Fibroblast of lung (primary cell): ENCODE data around the gene UVRAG. TPM values are rescaled to one million over a fixed set of nuclear protein-coding genes. Genes with fewer than 3 reads are reported as not detected.

Source experiments
- DNase-seq, 2 donors: peaks; one replicate each; pipeline versions ENCODE4 v3.0.0 to v3.0.0-alpha.2; 2010; ENCODE audit warnings: low read depth in 2 of 2
- H2AFZ ChIP-seq: 2 replicates; pipeline ENCODE4 v1.5.1; 2012; ENCODE audit warnings: low read length, control low read depth, inconsistent platforms
- H3K27ac ChIP-seq: 2 replicates; pipeline ENCODE4 v1.5.1; 2011; ENCODE audit warnings: low read length, control low read depth; ENCODE audit not compliant: insufficient read depth
- H3K27me3 ChIP-seq: 2 replicates; pipeline ENCODE4 v1.5.1; 2011; ENCODE audit warnings: mild to moderate bottlenecking, low read length; ENCODE audit not compliant: control insufficient read depth, insufficient read depth
- H3K36me3 ChIP-seq: 2 replicates; pipeline ENCODE4 v1.5.1; 2011; ENCODE audit warnings: low read length; ENCODE audit not compliant: control insufficient read depth, insufficient read depth
- H3K4me1 ChIP-seq: 2 replicates; pipeline ENCODE4 v1.5.1; 2011; ENCODE audit warnings: low read length; ENCODE audit not compliant: control insufficient read depth, insufficient read depth; ENCODE audit errors: extremely low read depth
- H3K4me2 ChIP-seq: 2 replicates; pipeline ENCODE4 v1.5.1; 2011; ENCODE audit warnings: low read length, control low read depth; ENCODE audit not compliant: insufficient read depth; ENCODE audit errors: extremely low read depth
- H3K4me3 ChIP-seq, 4 experiments: fragments of 200-600 bp in 1 of 4; sonication (generic) in 1 of 4; replicated peaks in 1 of 4; 2 replicates each; pipeline ENCODE4 v1.5.1; 2011 to 2016; ENCODE audit warnings: low read length in 4 of 4, low read depth in 3 of 4, mild to moderate bottlenecking in 3 of 4, control low read depth in 2 of 4, inconsistent platforms in 1 of 4, mixed read lengths in 1 of 4; ENCODE audit not compliant: insufficient read depth in 1 of 4; ENCODE audit errors: control extremely low read depth in 1 of 4
- H3K79me2 ChIP-seq: 2 replicates; pipeline ENCODE4 v1.5.1; 2012; ENCODE audit warnings: mild to moderate bottlenecking, low read length, inconsistent platforms; ENCODE audit not compliant: control insufficient read depth, insufficient read depth
- H3K9ac ChIP-seq: 2 replicates; pipeline ENCODE4 v1.5.1; 2011; ENCODE audit warnings: mild to moderate bottlenecking, low read length, control low read depth; ENCODE audit not compliant: insufficient read depth
- H3K9me3 ChIP-seq: 2 replicates; pipeline ENCODE4 v1.5.1; 2012; ENCODE audit warnings: low read depth, low read length; ENCODE audit not compliant: control insufficient read depth, insufficient read depth
- H4K20me1 ChIP-seq: 2 replicates; pipeline ENCODE4 v1.5.1; 2011; ENCODE audit warnings: low read length; ENCODE audit not compliant: control insufficient read depth, insufficient read depth; ENCODE audit errors: extremely low read depth
- EZH2 ChIP-seq: IDR thresholded peaks from 2 replicates; pipeline ENCODE4 v1.5.1; 2012; ENCODE audit warnings: low read length, control low read depth, mild to moderate bottlenecking; ENCODE audit errors: missing control alignments
- polyA plus RNA-seq, 2 donors: library from polyadenylated mRNA; depleted of rRNA in 1 of 2; stranded (reverse) in 1 of 2; unstranded in 1 of 2; fragments of >200 nt; gene quantifications; 2 replicates each; pipeline ENCODE4 v1.2.1, GENCODE V29; 2011 to 2012; ENCODE audit warnings: missing spikeins in 1 of 2
- total RNA-seq: library from RNA; depleted of rRNA; stranded (reverse); fragments of >200 nt; gene quantifications from 2 replicates; pipeline ENCODE4 v1.2.1, GENCODE V29; 2014
- TF ChIP-seq, protein P1 (sequence below), 2 donors: IDR thresholded peaks in 1 of 2; conservative IDR thresholded peaks in 1 of 2; 1 replicate in 1 of 2; 2 replicates in 1 of 2; pipeline ENCODE4 v1.5.1; 2011 to 2012; ENCODE audit warnings: low read length in 2 of 2, control low read depth in 1 of 2, inconsistent platforms in 1 of 2, low read depth in 1 of 2, mild to moderate bottlenecking in 1 of 2

UVRAG gene
- total and polyA plus RNA-seq, 2 donors (not counting 1 experiment from before 2014, with no cell fraction given): 15.8 to 22.1 TPM

DNA sequence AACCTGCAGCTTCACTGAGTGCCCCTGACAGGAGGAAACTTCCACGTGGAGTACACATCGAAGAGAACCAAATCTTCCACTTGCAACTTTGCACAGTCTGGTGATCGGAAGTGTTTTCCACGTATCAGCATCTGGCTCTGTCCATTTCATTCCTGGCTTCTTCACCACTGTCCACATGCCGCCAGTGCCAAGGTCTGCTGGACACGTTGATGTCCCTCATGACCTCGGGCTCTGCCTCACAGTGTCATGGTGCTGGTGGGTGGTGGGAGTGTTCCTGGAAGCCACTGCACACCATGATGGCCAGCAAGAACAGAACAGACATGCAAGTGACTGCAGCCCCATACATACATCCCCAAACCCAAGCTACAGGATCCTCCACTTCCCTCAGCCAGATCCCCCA is 342.9 kb downstream of the UVRAG start:
- TF ChIP-seq, protein P1, sequence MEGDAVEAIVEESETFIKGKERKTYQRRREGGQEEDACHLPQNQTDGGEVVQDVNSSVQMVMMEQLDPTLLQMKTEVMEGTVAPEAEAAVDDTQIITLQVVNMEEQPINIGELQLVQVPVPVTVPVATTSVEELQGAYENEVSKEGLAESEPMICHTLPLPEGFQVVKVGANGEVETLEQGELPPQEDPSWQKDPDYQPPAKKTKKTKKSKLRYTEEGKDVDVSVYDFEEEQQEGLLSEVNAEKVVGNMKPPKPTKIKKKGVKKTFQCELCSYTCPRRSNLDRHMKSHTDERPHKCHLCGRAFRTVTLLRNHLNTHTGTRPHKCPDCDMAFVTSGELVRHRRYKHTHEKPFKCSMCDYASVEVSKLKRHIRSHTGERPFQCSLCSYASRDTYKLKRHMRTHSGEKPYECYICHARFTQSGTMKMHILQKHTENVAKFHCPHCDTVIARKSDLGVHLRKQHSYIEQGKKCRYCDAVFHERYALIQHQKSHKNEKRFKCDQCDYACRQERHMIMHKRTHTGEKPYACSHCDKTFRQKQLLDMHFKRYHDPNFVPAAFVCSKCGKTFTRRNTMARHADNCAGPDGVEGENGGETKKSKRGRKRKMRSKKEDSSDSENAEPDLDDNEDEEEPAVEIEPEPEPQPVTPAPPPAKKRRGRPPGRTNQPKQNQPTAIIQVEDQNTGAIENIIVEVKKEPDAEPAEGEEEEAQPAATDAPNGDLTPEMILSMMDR (conservative IDR thresholded peaks at IDR 0.05 in 1 of 2, IDR thresholded peaks at IDR 0.05 in 1 of 2; ENCODE audit: low read depth in 1 of 2, low read length in 2 of 2): no peak
- TF ChIP-seq EZH2: no peak
- peaks cover 6% of the 10 kb centered on the region for H3K27me3 ChIP-seq
- no peaks in the 10 kb centered on the region for H3K79me2 ChIP-seq
- H2AFZ ChIP-seq: no peak overlapping the region
- no peaks in the 10 kb centered on the region for H4K20me1 ChIP-seq
- H3K4me2 ChIP-seq: no peak overlapping the region
- no peaks in the 10 kb centered on the region for H3K9me3 ChIP-seq
- H3K4me3 ChIP-seq: no peak overlapping the region
- H3K27ac ChIP-seq: no peak overlapping the region
- no peak overlapping the region for H3K9ac ChIP-seq
- H3K36me3 ChIP-seq: no peaks in the 10 kb centered on the region
- no peak for DNase-seq
- peaks cover 2% of the 10 kb centered on the region for H3K4me1 ChIP-seq

DNA sequence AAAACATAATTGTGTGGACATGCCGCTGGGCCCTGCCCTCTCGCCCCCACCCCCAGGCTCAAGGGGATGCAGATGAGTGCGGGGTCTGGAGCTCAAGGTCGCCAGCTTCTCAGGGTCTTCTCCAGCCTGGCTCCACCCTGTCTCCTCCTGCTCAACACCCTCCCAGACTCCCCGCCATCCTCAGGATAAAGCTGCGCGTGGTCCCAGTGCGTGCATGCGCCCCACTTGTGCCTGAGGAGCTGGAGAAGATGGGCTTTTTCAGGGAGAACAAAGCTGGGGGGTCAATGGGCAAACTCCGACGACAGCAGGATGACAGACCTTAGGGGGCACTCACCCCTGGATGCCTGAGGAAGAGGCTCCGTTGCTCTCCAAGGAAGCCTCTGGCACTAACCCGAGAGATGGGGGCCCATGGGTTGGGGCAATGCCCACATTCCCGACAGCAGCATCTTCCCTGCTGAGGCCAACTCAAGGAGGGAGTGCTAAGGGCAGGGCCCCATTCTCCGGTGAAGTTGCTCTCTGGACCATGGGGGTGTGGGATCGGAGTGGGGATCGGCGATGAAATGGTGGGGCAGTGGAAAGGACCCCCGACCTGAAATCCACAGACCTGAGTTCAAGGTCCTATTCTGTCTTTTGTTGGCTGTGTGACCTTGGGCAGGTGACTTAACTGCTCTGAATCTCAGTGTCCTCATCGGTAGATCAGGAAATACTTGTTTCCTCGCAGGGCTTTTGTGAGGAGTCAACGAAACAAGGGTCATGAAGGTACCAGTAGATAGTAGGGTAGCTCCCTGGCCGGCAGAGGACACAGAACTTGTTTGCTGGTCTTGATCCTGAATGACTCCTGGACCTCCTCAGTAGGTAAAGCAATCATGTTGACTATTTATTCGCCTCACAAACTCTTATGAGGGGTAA is 343.6 kb downstream of the UVRAG start:
- Histone ChIP-seq H3K4me3 (no peak overlapping the region), H2AFZ (no peak overlapping the region), H4K20me1 (no peaks in the 10 kb centered on the region), H3K4me2 (no peak overlapping the region), H3K79me2 (no peaks in the 10 kb centered on the region), H3K9ac (no peak overlapping the region), H3K36me3 (no peaks in the 10 kb centered on the region), H3K9me3 (no peaks in the 10 kb centered on the region), H3K27me3 (peaks cover 6% of the 10 kb centered on the region), H3K4me1 (peaks cover 2% of the 10 kb centered on the region), H3K27ac (no peak overlapping the region)
- DNase-seq: no peak
- TF ChIP-seq, protein P1 (conservative IDR thresholded peaks at IDR 0.05 in 1 of 2, IDR thresholded peaks at IDR 0.05 in 1 of 2; ENCODE audit: low read depth in 1 of 2, low read length in 2 of 2): no peak
- no peak for TF ChIP-seq EZH2

DNA sequence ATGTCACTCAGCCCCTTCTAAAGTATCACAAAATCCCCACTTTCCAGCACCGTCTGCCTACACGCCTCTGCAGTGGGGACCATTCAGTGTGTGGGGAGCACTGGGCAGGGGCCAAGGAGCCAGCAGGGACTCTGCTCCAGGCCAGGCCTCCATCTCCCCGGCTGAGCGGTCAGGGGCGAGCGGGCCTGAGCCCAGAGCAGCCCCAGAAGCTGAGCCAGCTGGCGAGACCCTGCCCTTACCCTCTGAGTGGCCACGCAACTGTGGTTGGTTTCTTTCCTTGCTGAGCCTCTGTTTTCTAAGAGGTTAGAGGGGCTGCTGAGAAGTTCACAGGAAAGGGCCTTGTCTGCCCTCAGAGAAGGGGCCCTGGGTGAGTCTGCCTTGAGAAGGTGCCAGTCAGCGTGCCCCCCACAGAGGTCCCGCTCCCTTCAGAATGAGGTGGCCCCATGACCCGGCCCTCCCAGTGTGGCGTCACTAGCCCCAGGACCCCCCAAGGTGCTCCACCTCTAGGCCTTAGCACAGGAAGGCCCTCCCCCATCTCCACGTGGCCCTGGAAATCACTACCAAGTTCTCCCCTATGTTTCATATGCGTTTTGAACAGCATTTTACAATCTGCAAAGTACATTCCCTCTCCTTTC is 344.4 kb downstream of the UVRAG start:
- H3K27ac ChIP-seq: no peak overlapping the region
- H3K9me3 ChIP-seq: no peaks in the 10 kb centered on the region
- no peak overlapping the region for H3K9ac ChIP-seq
- DNase-seq: no peak
- TF ChIP-seq EZH2: no peak
- TF ChIP-seq, protein P1 (conservative IDR thresholded peaks at IDR 0.05 in 1 of 2, IDR thresholded peaks at IDR 0.05 in 1 of 2; ENCODE audit: low read depth in 1 of 2, low read length in 2 of 2): no peak
- no peaks in the 10 kb centered on the region for H3K79me2 ChIP-seq
- H3K36me3 ChIP-seq: no peaks in the 10 kb centered on the region
- H3K4me2 ChIP-seq: no peak overlapping the region
- no peak overlapping the region for H2AFZ ChIP-seq
- H4K20me1 ChIP-seq: no peaks in the 10 kb centered on the region
- H3K27me3 ChIP-seq: peaks cover 6% of the 10 kb centered on the region
- peaks cover 2% of the 10 kb centered on the region for H3K4me1 ChIP-seq
- no peak overlapping the region for H3K4me3 ChIP-seq
